A549 (cell line): ENCODE results near the gene PPOX. TPM values are rescaled to one million over a fixed set of nuclear protein-coding genes. Genes with fewer than 3 reads are reported as not detected.

Experiments used
- ATAC-seq, 2 experiments: fragments of 200-7000 bp in 1 of 2; fragments of >200 bp in 1 of 2; cut with Nextera tagmentation in 1 of 2; cut with Tn5 transposase in 1 of 2; 3 replicates each; pipeline versions ENCODE4 v1.8.0 to v1.9.1; 2018 to 2020; ENCODE audit warnings: mild to moderate bottlenecking in 1 of 2, moderate library complexity in 1 of 2
- CTCF ChIA-PET: fragments of 300-600 bp; sonication (Branson Sonifier 250); formaldehyde crosslinking; extraction: SDS; loops from one replicate; lab custom pipeline; 2021; ENCODE audit warnings: antibody characterized with exemption, inconsistent platforms; lab: Yijun Ruan, JAX
- POLR2A ChIA-PET: fragments of 350-600 bp; formaldehyde crosslinking; extraction: SDS; loops from one replicate; lab custom pipeline; 2021; ENCODE audit warnings: antibody characterized with exemption, inconsistent platforms; lab: Yijun Ruan, JAX
- DNase-seq, 2 experiments: peaks; one replicate each; pipeline versions ENCODE4 v3.0.0 to v3.0.0-alpha.2; 2011 to 2016; ENCODE audit warnings: low read depth in 1 of 2, low spot score in 1 of 2
- FAIRE-seq: peaks from 2 replicates; lab custom pipeline; 2011; peaks lifted over from hg19 to GRCh38; lab: Jason Lieb, UNC
- H3K27ac ChIP-seq, 2 experiments: fragments of >200 bp; sonication (Bioruptor Twin); formaldehyde crosslinking; 3 replicates each; pipeline ENCODE4 v1.5.1; 2016 to 2017
- H3K4me1 ChIP-seq: fragments of >200 bp; sonication (Bioruptor Twin); formaldehyde crosslinking; 3 replicates; pipeline ENCODE4 v1.6.1; 2016
- H3K4me2 ChIP-seq: fragments of >200 bp; sonication (Bioruptor Twin); formaldehyde crosslinking; 3 replicates; pipeline ENCODE4 v1.6.1; 2016
- H3K4me3 ChIP-seq: fragments of >200 bp; sonication (Bioruptor Twin); formaldehyde crosslinking; 3 replicates; pipeline ENCODE4 v1.5.1; 2016
- H3K9me3 ChIP-seq: fragments of >200 bp; sonication (Bioruptor Twin); formaldehyde crosslinking; 3 replicates; pipeline ENCODE4 v1.6.1; 2016
- BCL3 ChIP-seq: fragments of >200 bp; sonication (Bioruptor Twin); formaldehyde crosslinking; IDR thresholded peaks from 3 replicates; pipeline ENCODE4 v1.6.1; 2016
- BHLHE40 ChIP-seq: IDR thresholded peaks from 2 replicates; pipeline ENCODE4 v1.6.1; 2012; ENCODE audit warnings: low read depth, low read length, inconsistent platforms
- CEBPB ChIP-seq, 2 experiments: fragments of >200 bp in 1 of 2; sonication (Bioruptor Twin) in 1 of 2; formaldehyde crosslinking in 1 of 2; IDR thresholded peaks; 2 replicates each; pipeline ENCODE4 v1.6.1; 2012 to 2016
- CHD2 ChIP-seq: fragments of 150-350 bp; IDR thresholded peaks from 2 replicates; pipeline ENCODE4 v1.6.1; 2014; ENCODE audit warnings: low read length; ENCODE audit not compliant: partially characterized antibody
- CHD4 ChIP-seq: fragments of 200-600 bp; sonication (generic); IDR thresholded peaks from 2 replicates; pipeline ENCODE4 v1.6.1; 2016; ENCODE audit warnings: antibody characterized with exemption, mild to moderate bottlenecking, borderline replicate concordance
- EHF ChIP-seq: fragments of 250-450 bp; sonication (Bioruptor Pico); IDR thresholded peaks from 2 replicates; pipeline ENCODE4 v1.5.0; 2020; ENCODE audit warnings: mild to moderate bottlenecking
- EHMT2 ChIP-seq: fragments of 200-600 bp; sonication (generic); IDR thresholded peaks from 2 replicates; pipeline ENCODE4 v1.6.1; 2016; ENCODE audit warnings: antibody characterized with exemption, low read depth, mild to moderate bottlenecking, moderate library complexity
- ELK1 ChIP-seq: fragments of 150-350 bp; IDR thresholded peaks from 2 replicates; pipeline ENCODE4 v1.6.1; 2014; ENCODE audit warnings: low read depth, mild to moderate bottlenecking, low read length
- EP300 ChIP-seq, 2 experiments: fragments of >200 bp; sonication (Bioruptor Twin); formaldehyde crosslinking; IDR thresholded peaks; 2 replicates in 1 of 2; 3 replicates in 1 of 2; pipeline ENCODE4 v1.6.1; 2016 to 2017
- FOSL2 ChIP-seq, 2 experiments: fragments of 450-650 bp in 1 of 2; fragments of >200 bp in 1 of 2; sonication (Bioruptor Twin) in 1 of 2; formaldehyde crosslinking; IDR thresholded peaks; 2 replicates each; pipeline versions ENCODE4 v1.5.0 to v1.6.1; 2016 to 2020; ENCODE audit warnings: mild to moderate bottlenecking in 1 of 2, moderate library complexity in 1 of 2
- GATA3 ChIP-seq: IDR thresholded peaks from 2 replicates; pipeline ENCODE4 v1.6.1; 2012; ENCODE audit warnings: borderline replicate concordance
- HDAC2 ChIP-seq: fragments of 200-600 bp; sonication (generic); IDR thresholded peaks from 2 replicates; pipeline ENCODE4 v1.6.1; 2016
- HES2 ChIP-seq: fragments of >200 bp; sonication (Bioruptor Twin); formaldehyde crosslinking; IDR thresholded peaks from 2 replicates; pipeline ENCODE4 v1.6.1; 2016
- HEYL ChIP-seq: fragments of 250-450 bp; sonication (Bioruptor Pico); IDR thresholded peaks from 2 replicates; pipeline ENCODE4 v1.8.0; 2021; ENCODE audit warnings: mild to moderate bottlenecking, moderate library complexity
- HMGXB4 ChIP-seq: fragments of 250-450 bp; sonication (Bioruptor Pico); IDR thresholded peaks from 2 replicates; pipeline ENCODE4 v1.5.0; 2021; ENCODE audit warnings: mild to moderate bottlenecking, moderate library complexity, borderline replicate concordance
- HOXB13 ChIP-seq: fragments of 250-450 bp; sonication (Bioruptor Pico); IDR thresholded peaks from 2 replicates; pipeline ENCODE4 v1.5.0; 2020; ENCODE audit warnings: low read depth, mild to moderate bottlenecking, moderate library complexity
- HOXB5 ChIP-seq: fragments of 250-450 bp; sonication (Bioruptor Pico); IDR thresholded peaks from 2 replicates; pipeline ENCODE4 v1.5.0; 2020; ENCODE audit warnings: mild to moderate bottlenecking, moderate library complexity
- JUN ChIP-seq, 2 experiments: fragments of >200 bp; sonication (Bioruptor Twin); formaldehyde crosslinking; IDR thresholded peaks; 2 replicates in 1 of 2; 3 replicates in 1 of 2; pipeline ENCODE4 v1.6.1; 2016 to 2017
- KDM5A ChIP-seq: fragments of 200-600 bp; sonication (generic); IDR thresholded peaks from 2 replicates; pipeline ENCODE4 v1.6.1; 2016; ENCODE audit warnings: antibody characterized with exemption, mild to moderate bottlenecking
- MAX ChIP-seq: IDR thresholded peaks from 2 replicates; pipeline ENCODE4 v1.6.1; 2012
- MAZ ChIP-seq: fragments of 150-350 bp; IDR thresholded peaks from 2 replicates; pipeline ENCODE4 v1.6.1; 2014; ENCODE audit warnings: antibody characterized with exemption, low read depth, low read length, borderline replicate concordance
- MYC ChIP-seq: IDR thresholded peaks from 2 replicates; pipeline ENCODE4 v1.6.1; 2012; ENCODE audit warnings: mild to moderate bottlenecking, inconsistent platforms, low read length, improper control_type of control experiment, borderline replicate concordance
- PHF8 ChIP-seq: fragments of 200-600 bp; sonication (generic); IDR thresholded peaks from 2 replicates; pipeline ENCODE4 v1.6.1; 2016; ENCODE audit warnings: low read depth, mild to moderate bottlenecking, antibody characterized with exemption, moderate library complexity, borderline replicate concordance
- POLR2A ChIP-seq: IDR thresholded peaks from 2 replicates; pipeline ENCODE4 v1.6.1; 2012; ENCODE audit warnings: mild to moderate bottlenecking, low read length
- POLR2AphosphoS2 ChIP-seq: conservative IDR thresholded peaks from 2 replicates; pipeline ENCODE4 v1.6.1; 2012; ENCODE audit warnings: low read length, improper control_type of control experiment, inconsistent platforms
- RARB ChIP-seq: fragments of 250-450 bp; sonication (Bioruptor Pico); IDR thresholded peaks from 2 replicates; pipeline ENCODE4 v1.8.0; 2021; ENCODE audit warnings: mild to moderate bottlenecking, moderate library complexity
- RCOR1 ChIP-seq: fragments of 150-350 bp; IDR thresholded peaks from 2 replicates; pipeline ENCODE4 v1.6.1; 2014; ENCODE audit warnings: antibody characterized with exemption, low read length, low read depth
- RNF2 ChIP-seq: fragments of 200-600 bp; sonication (generic); IDR thresholded peaks from 2 replicates; pipeline ENCODE4 v1.6.1; 2016; ENCODE audit warnings: low read depth, mild to moderate bottlenecking, antibody characterized with exemption, moderate library complexity, borderline replicate concordance
- TP53 ChIP-seq: fragments of 250-450 bp; sonication (Bioruptor Pico); IDR thresholded peaks from 2 replicates; pipeline ENCODE4 v1.5.0; 2021; ENCODE audit warnings: mild to moderate bottlenecking, moderate library complexity
- ZC3H11A ChIP-seq: fragments of 450-650 bp; IDR thresholded peaks from 2 replicates; pipeline ENCODE4 v1.6.1; 2014; ENCODE audit warnings: antibody characterized with exemption, mild to moderate bottlenecking
- ZNF302 ChIP-seq: fragments of 250-450 bp; sonication (Bioruptor Pico); IDR thresholded peaks from 2 replicates; pipeline ENCODE4 v1.9.0; 2021; ENCODE audit warnings: inconsistent platforms, mild to moderate bottlenecking, moderate library complexity
- ZSCAN20 ChIP-seq: fragments of 250-450 bp; sonication (Bioruptor Pico); IDR thresholded peaks from 2 replicates; pipeline ENCODE4 v1.8.0; 2022; ENCODE audit warnings: mild to moderate bottlenecking, moderate library complexity
- WGBS: methylation state at CpG from one replicate; pipeline ENCODE4 v1.1.6; 2017; ENCODE audit errors: missing lambda C conversion rate; 5-methylcytosine and 5-hydroxymethylcytosine counted together
- polyA plus RNA-seq, 4 experiments: library from polyadenylated mRNA; depleted of rRNA in 3 of 4; stranded (reverse); fragments of >200 nt; fragmentation: RNase III in 1 of 4; extraction: RNeasy Plus Mini Kit Qiagen cat#74134 plus additional on column Dnase treatment in 1 of 4; gene quantifications; 2 replicates in 3 of 4; 3 replicates in 1 of 4; pipeline ENCODE4 v1.2.3, GENCODE V29; 2011 to 2017

Gene PPOX
- polyA plus RNA-seq, 2 of the 4 experiments (the other 2 are of a cell fraction): 13.8 to 14.1 TPM

- Histone ChIP-seq H3K4me1 (peaks cover 5% of the 10 kb centered on the region; the same call in 1 of the 3 replicates), H3K4me3 (peak overlapping the region; percentile 57), H3K27ac (peak overlapping the region; percentile 89 to 95), H3K4me2 (peak overlapping the region; percentile 89), H3K9me3 (no peaks in the 10 kb centered on the region)
- ATAC-seq (no peak; a peak in 1 of 6 replicates), FAIRE-seq (no peak), DNase-seq (no peak)
- 28% methylated on average over 8 of the region's 9 CpGs for WGBS
- ChIA-PET POLR2A (interaction anchor here (0.9 to 2.5 kb wide), 8 partner anchors 13 to 237 kb away, joined by 3 to 30 read pairs (median 5); partner anchors contain the start of genes B4GALT3, DEDD, NDUFS2 and NIT1), CTCF (interaction anchor here (0.6 to 7.9 kb wide), 6 partner anchors 10 to 94 kb away, joined by 3 to 59 read pairs (median 4); partner anchors contain the start of gene PPOX)
- TF ChIP-seq CEBPB (IDR thresholded peaks at IDR 0.05) (no peak), EP300 (IDR thresholded peaks at IDR 0.05) (no peak), GATA3 (no peak), HDAC2 (no peak), FOSL2 (IDR thresholded peaks at IDR 0.05) (no peak), FOSL2 (CRISPR knock-in tag; IDR thresholded peaks at IDR 0.05) (no peak), KDM5A (no peak), HOXB5 (no peak)
These were observed 13.1 kb upstream of the PPOX start for GRCh38 chr1:161153176-161153575.

- DNase-seq (peak; percentile 89 to 94), FAIRE-seq (peak; percentile 46), ATAC-seq (peak; percentile 93 to 96)
- ChIA-PET CTCF (interaction anchor here (1.0 to 7.9 kb wide), 4 partner anchors 11 to 39 kb away, joined by 3 to 59 read pairs (median 4); partner anchors contain the start of gene PPOX), POLR2A (interaction anchor here (0.9 to 2.5 kb wide), 8 partner anchors 12 to 236 kb away, joined by 3 to 30 read pairs (median 5); partner anchors contain the start of genes B4GALT3, DEDD, NDUFS2 and NIT1)
- Histone ChIP-seq H3K9me3 (no peaks in the 10 kb centered on the region), H3K27ac (peak within 1 kb of the TSS; percentile 89 to 95), H3K4me1 (peaks cover 9% of the 10 kb centered on the region), H3K4me3 (peak within 1 kb of the TSS; percentile 57), H3K4me2 (peak within 1 kb of the TSS; percentile 89)
- WGBS: under 1% methylated on average over 33 of the region's 33 CpGs
- TF ChIP-seq TP53 (CRISPR knock-in tag): no peak
- peak; percentile 55; the same call in 1 of the 2 replicates for TF ChIP-seq EHF (CRISPR knock-in tag)
- TF ChIP-seq KDM5A: 0 out of 2 replicates have a peak, but pooled peaks have one; percentile 27
- no peak for TF ChIP-seq MAZ
- no peak for TF ChIP-seq ZSCAN20 (CRISPR knock-in tag)
- peak; percentile 53; the same call in 1 of the 2 replicates for TF ChIP-seq MYC
- TF ChIP-seq RARB (CRISPR knock-in tag): no peak
- no peak for TF ChIP-seq RNF2
- no peak for TF ChIP-seq ELK1
- TF ChIP-seq PHF8: peak; percentile 88; the same call in 1 of the 2 replicates
- TF ChIP-seq POLR2A: peak; percentile 63; the same call in 1 of the 2 replicates
- no peak for TF ChIP-seq HMGXB4 (CRISPR knock-in tag)
- no peak for TF ChIP-seq GATA3
- TF ChIP-seq CHD4: no peak
- no peak for TF ChIP-seq HES2
- peak; percentile 79; the same call in 2 of the 3 replicates for TF ChIP-seq BCL3
- no peak for TF ChIP-seq EHMT2
- TF ChIP-seq POLR2AphosphoS2: no peak
- TF ChIP-seq CHD2: peak; percentile 47
- TF ChIP-seq HOXB13: 0 out of 2 replicates have a peak, but pooled peaks have one; percentile 25
- TF ChIP-seq MAX: peak; percentile 92
- 0 out of 2 replicates have a peak, but pooled peaks have one; percentile 23 for TF ChIP-seq RCOR1
- TF ChIP-seq HEYL (CRISPR knock-in tag): no peak
- TF ChIP-seq HOXB5: no peak
- no peak for TF ChIP-seq ZNF302 (CRISPR knock-in tag)
- peak; percentile 88 for TF ChIP-seq JUN (IDR thresholded peaks at IDR 0.05)
- TF ChIP-seq ZC3H11A: no peak
- TF ChIP-seq BHLHE40: no peak
These were observed 12.4 kb upstream of the PPOX start, which contains the start of gene UFC1 for GRCh38 chr1:161153682-161154337. Gene UFC1, plus strand, starts transcription at chr1:161153978. Its CDS starts 20 bp downstream, at chr1:161153998.
